Stimulated activated CD4-positive, alpha-beta T cell treated with anti-CD3 and anti-CD28 coated beads, Interleukin-1b, Interleukin-23, amount 100 ng/mL, for 1 hour (primary cell): ENCODE measurements around the gene TTC21B.
"Not testable (repeated sequence)": the region's sequence is repeated elsewhere in the genome, so short reads cannot be mapped to it uniquely, and the experiment has no call there.

Experiments
- DNase-seq, 2 donors: peaks; one replicate each; pipeline ENCODE4 v3.0.0-alpha.2; 2020; ENCODE audit warnings: low read depth in 2 of 2

TTC21B gene

GRCh38 chr2:165886487-165887146 lies 67.0 kb downstream of the TTC21B start:
- no peak for DNase-seq

DNA sequence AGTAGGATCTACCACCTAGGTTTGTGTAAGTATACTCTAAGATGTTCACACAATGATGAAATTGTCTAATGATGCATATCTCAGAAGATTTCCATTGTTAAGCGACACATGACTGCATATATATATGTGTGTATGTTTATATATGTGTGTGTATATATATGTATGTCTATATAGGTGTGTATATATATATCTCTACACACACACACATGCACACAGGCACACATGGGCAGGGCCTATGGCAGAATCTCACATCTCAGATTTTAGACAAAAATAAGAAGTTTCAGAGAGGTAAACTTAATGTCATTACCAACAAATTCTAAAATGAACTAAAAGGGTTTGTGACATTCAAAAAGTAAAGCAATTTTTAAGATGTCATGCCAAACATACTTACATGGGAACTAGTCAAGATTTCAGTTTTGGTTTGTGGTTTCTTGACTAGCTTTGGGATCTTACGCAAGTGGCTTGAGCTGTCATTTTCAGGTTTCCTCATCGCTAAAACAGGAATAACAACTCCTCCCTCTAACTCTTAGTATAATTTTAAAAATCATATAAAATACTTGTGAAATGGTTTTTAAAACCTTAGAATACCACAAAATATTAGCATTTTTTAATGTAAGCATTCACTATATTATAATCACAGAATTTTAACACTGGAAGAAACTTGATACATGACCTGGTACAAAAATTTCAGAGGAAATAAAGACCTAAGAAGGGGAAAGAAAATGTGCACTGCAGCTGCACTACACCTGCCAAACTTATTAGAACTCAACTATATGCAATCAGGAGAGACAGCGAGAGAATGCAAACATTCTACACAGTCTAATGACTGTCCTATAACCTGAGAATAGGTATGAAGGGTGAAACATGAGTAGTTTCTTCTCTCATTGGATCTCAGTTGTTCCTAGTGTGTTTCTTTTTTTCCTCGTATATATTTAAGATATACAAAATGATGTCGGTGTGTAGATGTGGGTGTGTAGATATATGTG lies 75.7 kb downstream of the TTC21B start:
- no peak for DNase-seq

DNA sequence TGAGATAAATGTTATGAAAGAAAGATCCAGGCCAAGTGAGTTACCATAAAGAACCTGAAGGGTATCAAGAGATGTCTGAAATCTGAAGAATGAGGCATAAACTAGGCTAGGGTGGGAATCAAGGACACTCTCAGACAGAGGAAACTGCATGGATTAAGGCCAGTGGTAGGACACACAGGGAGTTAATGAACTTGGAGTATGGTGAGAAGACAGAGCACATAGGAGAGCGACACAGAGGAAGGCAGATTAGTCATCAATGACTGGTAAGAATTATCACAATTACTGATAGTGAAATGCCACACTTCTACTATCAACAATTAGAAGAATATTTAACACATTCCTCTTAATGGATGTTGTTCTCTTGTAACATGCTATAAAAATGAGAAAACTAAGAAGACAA lies 76.9 kb downstream of the TTC21B start:
- no peak for DNase-seq

- no peak for DNase-seq
Observed at GRCh38 chr2:165876269-165876668, 77.3 kb downstream of the TTC21B start.

GRCh38 chr2:165874445-165875039 lies 79.0 kb downstream of the TTC21B start:
- no peak for DNase-seq

- DNase-seq: no peak
Observed at GRCh38 chr2:165872101-165872791, 81.3 kb downstream of the TTC21B start.

- DNase-seq: no peak
Observed at GRCh38 chr2:165871025-165871424, 82.6 kb downstream of the TTC21B start.

DNA sequence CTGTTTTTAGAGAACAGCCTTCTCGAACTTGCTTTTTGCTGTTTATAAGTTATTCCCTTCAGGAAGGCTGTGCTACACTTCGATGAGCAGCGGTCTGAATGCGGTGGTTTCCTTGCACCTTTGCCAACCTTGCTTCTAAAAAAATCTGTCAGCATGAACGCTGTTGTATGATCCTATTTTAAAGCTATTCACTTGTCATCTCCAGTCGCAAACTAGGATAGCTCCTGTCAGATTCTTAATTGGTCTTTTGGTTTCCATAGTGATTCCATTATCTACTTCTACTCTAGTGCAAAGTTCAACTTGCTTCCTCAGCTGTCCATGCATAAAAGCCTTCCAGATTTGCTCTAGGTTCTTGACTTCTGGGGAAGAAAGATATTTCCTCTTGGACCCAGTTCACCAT lies 83.2 kb downstream of the TTC21B start:
- DNase-seq: no peak

DNA sequence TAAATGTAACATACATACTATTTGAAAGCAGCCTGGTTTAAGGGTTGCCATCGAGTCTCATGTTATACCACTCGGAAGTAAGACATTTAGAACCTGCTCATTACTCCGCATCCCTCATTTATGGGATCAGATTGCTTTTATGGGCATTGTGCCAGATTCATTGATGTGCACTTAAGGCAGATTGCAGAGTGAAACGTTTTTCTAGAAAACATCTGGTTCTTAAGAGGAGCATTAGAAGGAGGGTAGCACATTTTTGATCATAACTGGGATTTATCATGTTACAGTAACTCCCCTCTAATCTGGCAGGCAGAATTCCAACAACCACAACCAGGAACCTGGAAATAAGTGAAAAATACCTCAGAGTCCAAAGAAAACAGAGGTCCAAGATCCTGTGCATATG lies 85.4 kb downstream of the TTC21B start:
- no peak for DNase-seq

DNA sequence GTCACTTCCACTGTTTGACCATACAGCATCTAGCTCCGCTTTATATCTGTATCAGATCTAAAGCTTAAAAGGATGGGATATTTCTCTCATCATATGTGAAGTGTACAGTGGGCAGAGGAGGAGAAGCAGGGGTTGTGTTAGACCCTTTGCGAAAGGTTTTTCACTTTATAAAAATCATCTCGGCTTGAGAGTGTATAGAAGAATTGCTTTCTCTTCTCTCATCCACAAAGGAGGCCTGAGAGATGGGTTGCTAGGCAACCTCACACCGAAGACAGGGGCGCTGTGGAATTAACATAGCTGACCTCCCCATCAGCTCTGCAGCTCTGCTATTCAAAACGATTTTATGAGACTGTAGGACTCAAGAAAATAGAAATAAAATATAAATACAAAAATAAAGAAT lies 89.3 kb downstream of the TTC21B start:
- no peak for DNase-seq

GRCh38 chr2:165863810-165864261 lies 89.7 kb downstream of the TTC21B start:
- no peak for DNase-seq

DNA sequence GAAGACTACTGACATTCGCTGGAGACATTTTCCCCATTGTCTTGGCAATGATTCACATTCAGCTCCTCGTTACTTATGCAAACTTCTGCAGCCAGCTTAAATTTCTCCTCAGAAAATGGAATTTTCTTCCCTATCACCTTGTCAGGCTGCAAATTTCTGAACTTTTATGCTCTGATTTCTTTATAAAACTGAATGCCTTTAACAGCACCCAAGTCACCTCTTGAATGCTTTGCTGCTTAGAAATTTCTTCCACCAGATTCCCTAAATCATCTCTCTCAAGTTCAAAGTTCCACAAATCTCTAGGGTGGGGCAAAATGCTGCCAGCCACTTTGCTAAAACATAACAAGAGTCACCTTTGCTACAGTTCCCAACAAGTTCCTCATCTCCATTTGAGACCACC lies 92.5 kb downstream of the TTC21B start:
- DNase-seq: not testable (repeated sequence)

DNA sequence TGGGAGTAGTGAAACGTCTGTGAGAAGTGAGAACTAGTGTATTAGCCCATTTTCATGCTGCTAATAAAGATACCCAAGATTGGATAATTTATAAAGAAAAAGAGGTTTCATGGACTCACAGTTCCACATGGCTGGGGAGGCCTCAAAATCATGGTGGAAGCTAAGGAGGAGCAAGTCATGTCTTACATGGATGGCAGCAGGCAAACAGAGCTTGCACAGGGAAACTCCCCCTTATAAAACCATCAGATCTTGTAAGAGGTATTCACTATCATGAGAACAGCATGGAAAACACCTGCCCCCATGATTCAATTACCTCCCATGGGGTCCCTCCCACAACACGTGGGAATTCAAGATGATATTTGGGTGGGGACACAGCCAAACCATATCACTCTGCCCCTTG lies 93.9 kb downstream of the TTC21B start:
- DNase-seq: not testable (repeated sequence)

DNA sequence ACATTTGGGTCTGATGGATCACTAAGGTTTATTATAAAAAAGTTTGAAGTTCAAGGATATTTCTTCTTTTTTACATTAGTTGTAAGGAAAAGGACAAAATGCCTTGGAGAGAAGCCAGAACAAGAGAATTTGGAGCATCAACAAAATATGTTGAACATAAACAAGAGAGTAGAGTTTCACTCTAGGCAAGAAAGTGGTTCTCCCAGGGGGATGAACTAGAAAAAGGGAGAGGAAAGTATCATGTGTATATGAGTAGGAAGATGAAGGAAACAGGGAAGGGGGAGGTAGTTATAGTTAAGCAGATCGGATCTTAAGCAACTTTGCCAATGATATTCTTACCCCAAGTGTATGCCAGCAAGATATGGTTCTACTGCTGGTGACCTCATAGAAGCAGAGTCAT lies 95.7 kb downstream of the TTC21B start:
- DNase-seq: no peak

DNA sequence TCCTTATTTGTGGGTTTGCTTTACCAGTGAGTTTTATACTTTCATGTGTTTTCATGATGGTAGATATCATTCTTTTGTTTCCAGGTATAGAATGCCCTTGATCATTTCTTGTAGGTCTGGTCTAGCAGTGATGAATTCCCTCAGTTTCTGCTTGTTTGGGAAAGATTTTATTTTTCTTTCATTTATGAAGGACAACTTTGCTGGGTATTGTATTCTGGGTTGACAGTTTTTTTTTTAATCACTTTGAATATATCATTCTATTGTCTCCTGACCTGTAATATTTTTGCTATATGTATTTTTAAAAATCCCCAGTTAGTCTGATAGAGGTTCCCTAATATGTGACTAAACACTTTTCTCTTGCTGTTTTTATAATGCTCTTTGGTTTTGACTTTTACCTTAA lies 101.2 kb downstream of the TTC21B start:
- no peak for DNase-seq

DNA sequence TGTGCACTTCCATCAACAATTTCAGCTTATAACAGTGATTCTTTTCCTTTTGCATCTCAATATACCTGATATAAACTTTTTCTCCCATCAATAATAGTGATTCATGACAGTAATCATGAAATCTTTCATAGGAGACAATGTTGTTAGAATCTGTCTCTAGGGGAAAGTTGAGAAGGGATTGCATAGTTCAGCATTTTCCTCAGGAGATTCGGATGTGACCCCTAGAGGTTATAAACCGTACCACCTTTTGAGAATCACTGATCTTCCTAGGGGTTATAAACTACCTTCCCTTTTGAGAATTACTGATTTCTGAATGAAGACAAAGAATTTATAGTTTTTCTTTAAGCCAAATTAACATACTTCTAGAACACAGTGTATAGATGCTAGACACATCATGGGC lies 106.6 kb downstream of the TTC21B start:
- DNase-seq: no peak

- DNase-seq: no peak
Observed at GRCh38 chr2:165846056-165846455, 107.5 kb downstream of the TTC21B start.

DNA sequence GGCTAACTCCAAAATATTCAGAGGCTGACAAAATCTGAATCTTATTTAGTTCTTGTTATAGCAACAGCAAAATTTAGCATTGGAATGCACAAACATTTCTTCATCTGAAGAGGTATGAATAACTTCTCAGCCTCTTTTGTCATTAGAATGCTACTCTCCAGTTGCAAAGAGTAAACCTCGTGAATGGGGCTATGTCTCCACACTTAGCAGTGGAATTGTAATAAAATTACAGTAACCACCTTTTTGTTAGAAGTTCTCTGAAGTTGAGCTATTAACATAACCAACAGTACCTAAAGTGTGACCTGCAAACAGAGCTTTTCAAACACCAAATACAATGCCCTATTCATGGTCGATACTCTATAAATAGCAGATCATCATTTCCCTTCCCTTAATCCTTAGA lies 109.4 kb downstream of the TTC21B start:
- DNase-seq: no peak

GRCh38 chr2:165843351-165843750 lies 110.2 kb downstream of the TTC21B start:
- no peak for DNase-seq

- no peak for DNase-seq
Observed at GRCh38 chr2:165840333-165840958, 113.1 kb downstream of the TTC21B start.

- no peak for DNase-seq
Observed at GRCh38 chr2:165839610-165840009, 114.0 kb downstream of the TTC21B start.

DNA sequence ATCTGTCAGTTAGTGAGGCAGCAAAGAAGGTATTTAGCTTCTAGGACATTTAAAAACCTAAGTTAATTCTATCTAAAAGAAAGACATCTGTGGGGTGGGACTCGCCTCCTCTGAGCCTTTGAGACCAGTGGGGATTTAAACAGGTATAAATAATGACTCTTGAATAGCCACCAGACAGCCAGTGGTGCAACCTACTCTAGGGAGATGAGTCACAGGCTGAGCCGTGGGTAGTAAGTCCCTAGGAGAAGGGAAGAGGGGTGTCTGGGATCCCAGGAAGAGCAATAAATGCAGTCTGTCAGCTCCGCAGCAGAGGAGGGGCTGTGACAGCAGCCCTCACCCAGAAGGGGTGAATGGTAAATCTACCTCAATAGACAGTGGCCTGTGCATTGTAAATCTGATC lies 116.5 kb downstream of the TTC21B start:
- DNase-seq: no peak
